Measurements from ENCODE around the gene DR1. TPM values are rescaled to one million over a fixed set of nuclear protein-coding genes. Genes with fewer than 3 reads are reported as not detected.
"Not testable (repeated sequence)": the region's sequence is repeated elsewhere in the genome, so short reads cannot be mapped to it uniquely, and the experiment has no call there.

The DR1 gene
- polyA plus RNA-seq, 6 donors from 2014 or later = 53.3 to 72.2 (median 59.3) TPM

GRCh38 chr1:93348104-93348728, 2.5 kb downstream of the DR1 start:
- peak overlapping the region in 3 of 6 donors; percentile 39 to 100 (median 47) for H3K27ac Mint-ChIP-seq
- H3K36me3 Mint-ChIP-seq = peaks cover 0 to 8% of the 10 kb centered on the region in 2 donors
- no peaks in the 10 kb centered on the region for H3K9me3 Mint-ChIP-seq
- H3K27me3 Mint-ChIP-seq = no peaks in the 10 kb centered on the region
- peaks cover 28 to 59% (median 47%) of the 10 kb centered on the region in 3 donors for H3K4me1 Mint-ChIP-seq
- ATAC-seq (ENCODE audit: low read depth in 2 of 2) = no peak
- H3K4me3 Mint-ChIP-seq = peak overlapping the region; percentile 75 to 100 (median 98)
- DNase-seq = no peak

- H3K27me3 Mint-ChIP-seq = no peaks in the 10 kb centered on the region
- no peaks in the 10 kb centered on the region for H3K9me3 Mint-ChIP-seq
- peaks cover 0 to 8% of the 10 kb centered on the region in 2 donors for H3K36me3 Mint-ChIP-seq
- H3K4me3 Mint-ChIP-seq = peak overlapping the region in 6 of 8 donors; percentile 30 to 100 (median 77)
- peak overlapping the region in 2 of 6 donors; percentile 60 to 76 for H3K27ac Mint-ChIP-seq
- H3K4me1 Mint-ChIP-seq = peaks cover 28 to 55% (median 47%) of the 10 kb centered on the region in 3 donors
- DNase-seq = no peak
- ATAC-seq (ENCODE audit: low read depth in 2 of 2) = no peak
Observed at GRCh38 chr1:93349231-93350135, 3.8 kb downstream of the DR1 start.

GRCh38 chr1:93350322-93350721, 4.6 kb downstream of the DR1 start:
- Mint-ChIP-seq H3K4me1 (peaks cover 30 to 50% (median 40%) of the 10 kb centered on the region in 3 donors), H3K27me3 (no peaks in the 10 kb centered on the region), H3K4me3 (peak overlapping the region in 3 of 8 donors; percentile 8 to 66 (median 23)), H3K36me3 (peaks cover 0 to 8% of the 10 kb centered on the region in 2 donors), H3K9me3 (no peaks in the 10 kb centered on the region), H3K27ac (peak overlapping the region in 2 of 6 donors; percentile 51 to 60)
- ATAC-seq (ENCODE audit: low read depth in 2 of 2) = no peak
- no peak for DNase-seq

- Mint-ChIP-seq H3K36me3 (peaks cover 0 to 8% of the 10 kb centered on the region in 2 donors), H3K27ac (no peak overlapping the region), H3K4me1 (peaks cover 34 to 51% (median 40%) of the 10 kb centered on the region in 3 donors), H3K9me3 (no peaks in the 10 kb centered on the region), H3K4me3 (peak overlapping the region in 2 of 8 donors; percentile 22 to 53), H3K27me3 (no peaks in the 10 kb centered on the region)
- DNase-seq (no peak), ATAC-seq (ENCODE audit: low read depth in 2 of 2) (no peak)
Observed at GRCh38 chr1:93350875-93351274, 5.2 kb downstream of the DR1 start.

- H3K27ac Mint-ChIP-seq; H3K36me3 Mint-ChIP-seq; DNase-seq; H3K9me3 Mint-ChIP-seq; H3K27me3 Mint-ChIP-seq; ATAC-seq (ENCODE audit: low read depth in 2 of 2): not testable (repeated sequence)
- Mint-ChIP-seq H3K4me1 (peaks cover 34 to 51% (median 37%) of the 10 kb centered on the region in 3 donors), H3K4me3 (peak overlapping the region in 1 of 8 donors; percentile 54)
Observed at GRCh38 chr1:93351346-93351745, 5.6 kb downstream of the DR1 start.

GRCh38 chr1:93352376-93352775, 6.7 kb downstream of the DR1 start:
- DNase-seq = no peak
- no peak for ATAC-seq (ENCODE audit: low read depth in 2 of 2)
- Mint-ChIP-seq H3K27me3 (no peaks in the 10 kb centered on the region), H3K9me3 (no peaks in the 10 kb centered on the region), H3K27ac (peak overlapping the region in 1 of 6 donors; percentile 76), H3K4me3 (no peak overlapping the region), H3K4me1 (peaks cover 29 to 43% (median 29%) of the 10 kb centered on the region in 3 donors), H3K36me3 (peaks cover 5 to 6% of the 10 kb centered on the region in 2 donors)

- Mint-ChIP-seq H3K4me1 (peaks cover 29 to 45% (median 32%) of the 10 kb centered on the region in 3 donors), H3K27ac (peak overlapping the region in 1 of 6 donors; percentile 36), H3K4me3 (no peak overlapping the region), H3K27me3 (no peaks in the 10 kb centered on the region), H3K9me3 (no peaks in the 10 kb centered on the region), H3K36me3 (peaks cover 12% of the 10 kb centered on the region in 2 donors)
- DNase-seq (no peak), ATAC-seq (ENCODE audit: low read depth in 2 of 2) (no peak)
Observed at GRCh38 chr1:93353286-93353685, 7.6 kb downstream of the DR1 start.

- no peak for DNase-seq
- Mint-ChIP-seq H3K4me3 (no peak overlapping the region), H3K27ac (no peak overlapping the region), H3K36me3 (peaks cover 17 to 20% of the 10 kb centered on the region in 2 donors), H3K9me3 (no peaks in the 10 kb centered on the region), H3K27me3 (no peaks in the 10 kb centered on the region), H3K4me1 (peaks cover 32 to 39% (median 34%) of the 10 kb centered on the region in 3 donors)
- ATAC-seq (ENCODE audit: low read depth in 2 of 2) = no peak
Observed at GRCh38 chr1:93354749-93355148, 9.0 kb downstream of the DR1 start.

- peak overlapping the region in 1 of 8 donors; percentile 56 for H3K4me3 Mint-ChIP-seq
- ATAC-seq (ENCODE audit: low read depth in 2 of 2) (no peak), DNase-seq (no peak)
- H3K4me1 Mint-ChIP-seq = peaks cover 28 to 34% (median 30%) of the 10 kb centered on the region in 3 donors
- peaks cover 17 to 20% of the 10 kb centered on the region in 2 donors for H3K36me3 Mint-ChIP-seq
- no peaks in the 10 kb centered on the region for H3K27me3 Mint-ChIP-seq
- peak overlapping the region in 2 of 6 donors; percentile 46 to 63 for H3K27ac Mint-ChIP-seq
- H3K9me3 Mint-ChIP-seq = no peaks in the 10 kb centered on the region
Observed at GRCh38 chr1:93357242-93357641, 11.5 kb downstream of the DR1 start.

- DNase-seq (no peak), ATAC-seq (ENCODE audit: low read depth in 2 of 2) (no peak)
- Mint-ChIP-seq H3K27ac (peak overlapping the region in 1 of 6 donors; percentile 18), H3K36me3 (peaks cover 23 to 27% of the 10 kb centered on the region in 2 donors), H3K4me3 (no peak overlapping the region), H3K9me3 (no peaks in the 10 kb centered on the region), H3K4me1 (peaks cover 26 to 31% (median 31%) of the 10 kb centered on the region in 3 donors), H3K27me3 (no peaks in the 10 kb centered on the region)
Observed at GRCh38 chr1:93358293-93358692, 12.6 kb downstream of the DR1 start.

- no peak for ATAC-seq (ENCODE audit: low read depth in 2 of 2)
- no peak for DNase-seq
- peaks cover 30 to 36% (median 36%) of the 10 kb centered on the region in 3 donors for H3K4me1 Mint-ChIP-seq
- no peaks in the 10 kb centered on the region for H3K9me3 Mint-ChIP-seq
- H3K36me3 Mint-ChIP-seq = peaks cover 29 to 35% of the 10 kb centered on the region in 2 donors
- H3K27me3 Mint-ChIP-seq = no peaks in the 10 kb centered on the region
- H3K27ac Mint-ChIP-seq = peak overlapping the region in 1 of 6 donors; percentile 57
- no peak overlapping the region for H3K4me3 Mint-ChIP-seq
Observed at GRCh38 chr1:93360111-93360510, 14.4 kb downstream of the DR1 start.

- H3K4me1 Mint-ChIP-seq = peaks cover 26 to 35% (median 31%) of the 10 kb centered on the region in 3 donors
- no peaks in the 10 kb centered on the region for H3K27me3 Mint-ChIP-seq
- H3K4me3 Mint-ChIP-seq = no peak overlapping the region
- H3K36me3 Mint-ChIP-seq = peaks cover 25 to 31% of the 10 kb centered on the region in 2 donors
- ATAC-seq (ENCODE audit: low read depth in 2 of 2) (no peak), DNase-seq (no peak)
- H3K27ac Mint-ChIP-seq = no peak overlapping the region
- H3K9me3 Mint-ChIP-seq = no peaks in the 10 kb centered on the region
Observed at GRCh38 chr1:93362237-93362636, 16.5 kb downstream of the DR1 start.

GRCh38 chr1:93365813-93366212, 20.1 kb downstream of the DR1 start:
- ATAC-seq (ENCODE audit: low read depth in 2 of 2) = no peak
- H3K9me3 Mint-ChIP-seq = no peaks in the 10 kb centered on the region
- H3K4me3 Mint-ChIP-seq = no peak overlapping the region
- H3K4me1 Mint-ChIP-seq = peaks cover 9 to 13% (median 12%) of the 10 kb centered on the region in 3 donors
- peaks cover 14 to 17% of the 10 kb centered on the region in 2 donors for H3K36me3 Mint-ChIP-seq
- no peak for DNase-seq
- H3K27ac Mint-ChIP-seq = peak overlapping the region in 1 of 6 donors; percentile 3
- no peaks in the 10 kb centered on the region for H3K27me3 Mint-ChIP-seq

Measured in naive B cell (primary cell).